Loucy (cell line): ENCODE results near the gene LPIN1.
"Not testable (repeated sequence)": the region's sequence is repeated elsewhere in the genome, so short reads cannot be mapped to it uniquely, and the experiment has no call there.

Experiments
- H2AFZ ChIP-seq: fragments of 200-600 bp; sonication (generic); 2 replicates; pipeline ENCODE4 v1.6.0; 2016; ENCODE audit warnings: antibody characterized with exemption, mild to moderate bottlenecking, low read length, moderate library complexity
- H3F3A ChIP-seq: fragments of 200-600 bp; 2 replicates; pipeline ENCODE4 v1.6.0; 2016; ENCODE audit warnings: antibody characterized with exemption, low read depth, mild to moderate bottlenecking
- H3K27me3 ChIP-seq: fragments of 200-600 bp; sonication (generic); 2 replicates; pipeline ENCODE4 v1.6.1; 2014; ENCODE audit warnings: low read length, mild to moderate bottlenecking; ENCODE audit not compliant: insufficient read depth, poor library complexity, severe bottlenecking
- H3K36me3 ChIP-seq: fragments of 200-600 bp; sonication (generic); 2 replicates; pipeline ENCODE4 v1.6.1; 2016; ENCODE audit warnings: low read length; ENCODE audit not compliant: insufficient read depth
- H3K4me1 ChIP-seq: fragments of 200-600 bp; sonication (generic); 2 replicates; pipeline ENCODE4 v1.5.1; 2014; ENCODE audit warnings: low read length, mild to moderate bottlenecking; ENCODE audit not compliant: insufficient read depth, poor library complexity, severe bottlenecking
- H3K4me2 ChIP-seq: fragments of 200-600 bp; sonication (generic); 2 replicates; pipeline ENCODE4 v1.6.0; 2014; ENCODE audit warnings: antibody characterized with exemption, low read length, low read depth, mild to moderate bottlenecking; ENCODE audit not compliant: poor library complexity, severe bottlenecking
- H3K4me3 ChIP-seq: fragments of 200-600 bp; sonication (generic); 2 replicates; pipeline ENCODE4 v1.5.1; 2014; ENCODE audit warnings: low read length, mild to moderate bottlenecking, mixed read lengths; ENCODE audit not compliant: poor library complexity, severe bottlenecking
- H3K79me2 ChIP-seq: fragments of 200-600 bp; sonication (generic); 2 replicates; pipeline ENCODE4 v1.6.1; 2014; ENCODE audit warnings: low read length; ENCODE audit not compliant: insufficient read depth
- H3K9ac ChIP-seq: fragments of 200-600 bp; sonication (generic); 2 replicates; pipeline ENCODE4 v1.6.0; 2014; ENCODE audit warnings: mild to moderate bottlenecking, low read depth, low read length, moderate library complexity; ENCODE audit not compliant: poor library complexity, severe bottlenecking
- H3K9me2 ChIP-seq: fragments of 200-600 bp; sonication (generic); replicated peaks from 2 replicates; pipeline ENCODE4 v1.6.1; 2016; ENCODE audit warnings: low read depth, low read length, mixed read lengths
- H3K9me3 ChIP-seq: fragments of 200-600 bp; sonication (generic); 2 replicates; pipeline ENCODE4 v1.6.1; 2014; ENCODE audit warnings: mild to moderate bottlenecking, antibody characterized with exemption, low read length, low read depth; ENCODE audit not compliant: insufficient read depth
- H4K20me1 ChIP-seq: fragments of 200-600 bp; sonication (generic); 2 replicates; pipeline ENCODE4 v1.6.0; 2014; ENCODE audit warnings: antibody characterized with exemption, low read length, mild to moderate bottlenecking; ENCODE audit not compliant: insufficient read depth, poor library complexity, severe bottlenecking
- CTCF ChIP-seq: fragments of 200-600 bp; sonication (generic); conservative IDR thresholded peaks from 2 replicates; pipeline ENCODE4 v1.5.1; 2014; ENCODE audit warnings: mild to moderate bottlenecking, antibody characterized with exemption, low read length
- EZH2phosphoT487 ChIP-seq: fragments of 200-600 bp; IDR thresholded peaks from 2 replicates; pipeline ENCODE4 v1.6.1; 2018; ENCODE audit warnings: antibody characterized with exemption, mild to moderate bottlenecking, moderate library complexity, borderline replicate concordance

Gene LPIN1

GRCh38 chr2:11810237-11810977, 64.0 kb downstream of the LPIN1 start:
- Histone ChIP-seq H3K36me3 (peaks cover 41% of the 10 kb centered on the region), H3K4me1 (no peaks in the 10 kb centered on the region), H2AFZ (no peak overlapping the region), H3K4me2 (no peak overlapping the region), H3K27me3 (no peaks in the 10 kb centered on the region), H3F3A (no peaks in the 10 kb centered on the region), H3K9me3 (no peaks in the 10 kb centered on the region), H3K9ac (no peak overlapping the region), H3K79me2 (no peaks in the 10 kb centered on the region), H3K4me3 (no peak overlapping the region), H3K9me2 (no peaks in the 10 kb centered on the region), H4K20me1 (no peaks in the 10 kb centered on the region)
- TF ChIP-seq EZH2phosphoT487, result no peak

GRCh38 chr2:11811036-11811654, 64.7 kb downstream of the LPIN1 start:
- Histone ChIP-seq H3K9me2 (no peaks in the 10 kb centered on the region), H3K9ac (no peak overlapping the region), H3K79me2 (no peaks in the 10 kb centered on the region), H3K4me2 (no peak overlapping the region), H4K20me1 (no peaks in the 10 kb centered on the region), H2AFZ (no peak overlapping the region), H3K27me3 (no peaks in the 10 kb centered on the region), H3K9me3 (no peaks in the 10 kb centered on the region), H3F3A (no peaks in the 10 kb centered on the region), H3K36me3 (peaks cover 41% of the 10 kb centered on the region; the same call in 1 of the 2 replicates), H3K4me3 (no peak overlapping the region), H3K4me1 (no peaks in the 10 kb centered on the region)
- TF ChIP-seq CTCF (no peak), EZH2phosphoT487 (no peak)

- H3K9me3 ChIP-seq, result no peaks in the 10 kb centered on the region
- H3K36me3 ChIP-seq, result peaks cover 41% of the 10 kb centered on the region; the same call in 1 of the 2 replicates
- H3K79me2 ChIP-seq, result no peaks in the 10 kb centered on the region
- H2AFZ ChIP-seq, result no peak overlapping the region
- no peaks in the 10 kb centered on the region for H3K9me2 ChIP-seq
- TF ChIP-seq EZH2phosphoT487 (no peak), CTCF (no peak)
- no peak overlapping the region for H3K4me3 ChIP-seq
- no peaks in the 10 kb centered on the region for H3K4me1 ChIP-seq
- no peaks in the 10 kb centered on the region for H3K27me3 ChIP-seq
- no peak overlapping the region for H3K4me2 ChIP-seq
- no peak overlapping the region for H3K9ac ChIP-seq
- H3F3A ChIP-seq, result no peaks in the 10 kb centered on the region
- no peaks in the 10 kb centered on the region for H4K20me1 ChIP-seq
Observed at GRCh38 chr2:11812466-11813248, 66.2 kb downstream of the LPIN1 start.

GRCh38 chr2:11813345-11813744, 66.9 kb downstream of the LPIN1 start:
- not testable (repeated sequence) for H3K4me2 ChIP-seq, H3K4me1 ChIP-seq, H3K4me3 ChIP-seq, H2AFZ ChIP-seq, H4K20me1 ChIP-seq, H3K27me3 ChIP-seq, H3K79me2 ChIP-seq, H3F3A ChIP-seq, H3K9me3 ChIP-seq, H3K9ac ChIP-seq, H3K9me2 ChIP-seq
- H3K36me3 ChIP-seq, result peaks cover 35% of the 10 kb centered on the region; the same call in 1 of the 2 replicates
